Thyroid gland (tissue), 4 donors: ENCODE measurements around the gene KRI1. TPM values are rescaled to one million over a fixed set of nuclear protein-coding genes. Genes with fewer than 3 reads are reported as not detected.

Source experiments
- DNase-seq, 2 donors: peaks; one replicate each; pipeline ENCODE4 v3.0.0-alpha.2; 2019
- H3K27ac ChIP-seq, 3 donors: fragments of 200-600 bp; sonication (generic); 1 replicate in 2 of 3; 2 replicates in 1 of 3; pipeline ENCODE4 v1.5.1; 2016 to 2019; ENCODE audit warnings: mild to moderate bottlenecking in 1 of 3, moderate library complexity in 1 of 3
- H3K27me3 ChIP-seq: fragments of 200-600 bp; sonication (generic); one replicate; pipeline ENCODE4 v1.5.1; 2019
- H3K36me3 ChIP-seq, 2 donors: fragments of 200-600 bp; sonication (generic); one replicate each; pipeline ENCODE4 v1.5.1; 2016 to 2019
- H3K4me1 ChIP-seq, 2 donors: fragments of 200-600 bp; sonication (generic); one replicate each; pipeline ENCODE4 v1.5.1; 2017 to 2019
- H3K4me3 ChIP-seq, 3 donors: fragments of 200-600 bp; sonication (generic); replicated peaks in 1 of 3; 1 replicate in 2 of 3; 2 replicates in 1 of 3; pipeline ENCODE4 v1.5.1; 2016; ENCODE audit warnings: mild to moderate bottlenecking in 1 of 3
- H3K9me3 ChIP-seq: fragments of 200-600 bp; sonication (generic); one replicate; pipeline ENCODE4 v1.5.1; 2017
- POLR2A ChIP-seq, 2 donors: fragments of 450-650 bp; IDR thresholded peaks; one replicate each; pipeline ENCODE4 v1.6.1; 2017; ENCODE audit warnings: antibody characterized with exemption in 2 of 2, mild to moderate bottlenecking in 2 of 2, moderate library complexity in 1 of 2
- WGBS, 2 donors: methylation state at CpG; one replicate each; pipeline ENCODE4 v1.1.5; 2017; 5-methylcytosine and 5-hydroxymethylcytosine counted together
- intact Hi-C: fragments of 100-400 bp; cut with DNase I; formaldehyde crosslinking; loops from one replicate; pipeline ENCODE4 v1.15.1; 2023
- total RNA-seq, 4 donors: library from RNA; depleted of rRNA; stranded (reverse); fragments of >200 nt; gene quantifications; one replicate each; pipeline ENCODE4 v1.2.3, GENCODE V29; 2016
- TF ChIP-seq, protein P1 (sequence below), 6 experiments: fragments of 200-600 bp in 3 of 6; fragments of 450-650 bp in 3 of 6; sonication (generic) in 3 of 6; IDR thresholded peaks; one replicate each; pipeline ENCODE4 v1.5.1; 2016 to 2019; ENCODE audit warnings: antibody characterized with exemption in 6 of 6, mild to moderate bottlenecking in 2 of 6, inconsistent platforms in 1 of 6, moderate library complexity in 1 of 6

Gene KRI1
- total RNA-seq, 4 donors from 2014 or later: 17.3 to 49.7 (median 28.2) TPM

- no peaks in the 10 kb centered on the region for H3K27me3 ChIP-seq
- 92 to 93% methylated on average over 7 of the region's 7 CpGs for WGBS, 2 donors
- H3K36me3 ChIP-seq: peaks cover 27 to 28% of the 10 kb centered on the region in 2 donors
- DNase-seq: no peak
- TF ChIP-seq, protein P1, sequence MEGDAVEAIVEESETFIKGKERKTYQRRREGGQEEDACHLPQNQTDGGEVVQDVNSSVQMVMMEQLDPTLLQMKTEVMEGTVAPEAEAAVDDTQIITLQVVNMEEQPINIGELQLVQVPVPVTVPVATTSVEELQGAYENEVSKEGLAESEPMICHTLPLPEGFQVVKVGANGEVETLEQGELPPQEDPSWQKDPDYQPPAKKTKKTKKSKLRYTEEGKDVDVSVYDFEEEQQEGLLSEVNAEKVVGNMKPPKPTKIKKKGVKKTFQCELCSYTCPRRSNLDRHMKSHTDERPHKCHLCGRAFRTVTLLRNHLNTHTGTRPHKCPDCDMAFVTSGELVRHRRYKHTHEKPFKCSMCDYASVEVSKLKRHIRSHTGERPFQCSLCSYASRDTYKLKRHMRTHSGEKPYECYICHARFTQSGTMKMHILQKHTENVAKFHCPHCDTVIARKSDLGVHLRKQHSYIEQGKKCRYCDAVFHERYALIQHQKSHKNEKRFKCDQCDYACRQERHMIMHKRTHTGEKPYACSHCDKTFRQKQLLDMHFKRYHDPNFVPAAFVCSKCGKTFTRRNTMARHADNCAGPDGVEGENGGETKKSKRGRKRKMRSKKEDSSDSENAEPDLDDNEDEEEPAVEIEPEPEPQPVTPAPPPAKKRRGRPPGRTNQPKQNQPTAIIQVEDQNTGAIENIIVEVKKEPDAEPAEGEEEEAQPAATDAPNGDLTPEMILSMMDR (IDR thresholded peaks at IDR 0.05): no peak
- TF ChIP-seq POLR2A (IDR thresholded peaks at IDR 0.05): no peak
- H3K27ac ChIP-seq: no peak overlapping the region
- no peak overlapping the region for H3K4me3 ChIP-seq
- H3K4me1 ChIP-seq: peaks cover 4 to 8% of the 10 kb centered on the region in 2 donors
- H3K9me3 ChIP-seq: no peaks in the 10 kb centered on the region
- intact Hi-C loops: loop anchor here (10.0 kb wide), 1 partner anchor 55 kb away; the partner anchor contains the start of gene KEAP1
Observed at GRCh38 chr19:10560154-10560553, 5.7 kb downstream of the KRI1 start.

GRCh38 chr19:10557603-10558197 lies 8.1 kb downstream of the KRI1 start:
- Histone ChIP-seq H3K4me1 (no peaks in the 10 kb centered on the region), H3K27me3 (no peaks in the 10 kb centered on the region), H3K27ac (no peak overlapping the region), H3K9me3 (no peaks in the 10 kb centered on the region), H3K4me3 (no peak overlapping the region), H3K36me3 (peaks cover 48 to 51% of the 10 kb centered on the region in 2 donors)
- TF ChIP-seq, protein P1 (IDR thresholded peaks at IDR 0.05): no peak
- no peak for TF ChIP-seq POLR2A (IDR thresholded peaks at IDR 0.05)
- intact Hi-C loops: no loop called here
- WGBS, 2 donors: 95% methylated on average over 25 to 33 of the region's 33 CpGs
- no peak for DNase-seq

DNA sequence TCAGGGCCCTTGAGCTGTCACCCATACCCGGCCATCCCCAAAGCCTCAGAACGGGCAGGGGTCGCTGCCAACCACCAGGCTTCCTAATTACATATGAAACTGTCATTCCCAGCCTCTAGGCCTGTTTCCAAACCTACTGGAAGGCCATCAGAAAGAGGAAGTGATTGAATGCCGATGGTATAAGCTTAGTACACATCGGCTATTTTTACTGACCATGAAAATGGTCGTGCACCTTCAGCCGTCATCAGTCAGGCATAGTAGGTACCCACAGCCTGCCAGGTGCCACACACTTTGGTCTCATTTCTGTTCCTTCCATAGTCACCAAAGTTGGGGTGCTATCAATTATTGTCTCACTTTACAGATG lies 10.2 kb downstream of the KRI1 start:
- H3K27ac ChIP-seq: no peak overlapping the region
- WGBS, 2 donors: 89 to 90% methylated on average over 5 to 7 of the region's 7 CpGs

DNA sequence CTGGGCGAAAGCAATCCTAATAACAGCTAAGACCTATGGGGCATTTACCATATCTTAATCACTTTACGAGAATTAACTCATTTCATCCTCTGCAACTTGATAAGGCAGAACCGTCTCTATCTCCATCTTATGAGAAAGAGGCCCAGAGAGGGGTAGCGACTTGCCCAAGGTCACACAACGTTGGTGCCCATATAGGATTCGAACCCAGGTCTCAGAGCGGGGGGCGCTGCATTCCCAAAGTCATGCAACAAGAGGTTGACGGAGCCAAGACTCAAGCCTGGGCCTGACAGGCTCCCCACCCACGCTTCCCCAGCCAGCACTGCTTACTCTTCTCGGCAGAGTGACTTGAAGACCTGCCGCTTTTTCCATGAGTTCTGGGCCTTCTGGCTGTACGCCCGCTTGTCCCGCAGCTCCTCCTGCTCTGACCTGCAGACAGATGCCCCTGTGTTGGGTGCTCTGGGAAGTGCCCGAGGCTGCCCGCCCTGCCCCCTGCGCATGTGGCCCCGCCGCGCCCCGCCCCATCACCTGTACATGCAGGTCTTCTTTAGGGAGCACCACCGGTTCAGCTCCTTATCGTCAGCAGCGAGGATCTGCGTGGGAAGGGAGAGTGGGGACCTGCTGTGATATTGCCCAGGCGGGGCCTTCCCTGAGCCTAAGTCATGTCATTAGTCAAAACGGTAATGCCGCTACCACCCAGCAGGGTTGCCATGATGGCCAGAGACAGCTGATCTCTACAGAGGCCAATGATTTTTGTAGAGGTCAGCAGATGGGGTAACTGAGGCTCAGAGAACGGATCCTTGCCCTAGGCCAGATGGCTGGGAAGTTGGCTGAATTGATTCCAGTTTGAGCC lies 10.8 kb downstream of the KRI1 start:
- H3K4me3 ChIP-seq: no peak overlapping the region
- H3K4me1 ChIP-seq: no peaks in the 10 kb centered on the region
- H3K9me3 ChIP-seq: no peaks in the 10 kb centered on the region
- no peak for TF ChIP-seq POLR2A (IDR thresholded peaks at IDR 0.05)
- TF ChIP-seq, protein P1 (IDR thresholded peaks at IDR 0.05): no peak
- no peaks in the 10 kb centered on the region for H3K27me3 ChIP-seq
- intact Hi-C loops: no loop called here
- no peak overlapping the region for H3K27ac ChIP-seq
- WGBS, 2 donors: 89 to 90% methylated on average over 25 to 30 of the region's 30 CpGs
- peaks cover 55 to 61% of the 10 kb centered on the region in 2 donors for H3K36me3 ChIP-seq
- DNase-seq: no peak

More for the DNA sequence above, 10.2 kb downstream of the KRI1 start:
- H3K27me3 ChIP-seq: no peaks in the 10 kb centered on the region
- peaks cover 59 to 61% of the 10 kb centered on the region in 2 donors for H3K36me3 ChIP-seq
- intact Hi-C loops: no loop called here
- DNase-seq: no peak
- TF ChIP-seq POLR2A (IDR thresholded peaks at IDR 0.05): no peak
- H3K4me1 ChIP-seq: no peaks in the 10 kb centered on the region
- no peak overlapping the region for H3K4me3 ChIP-seq
- H3K9me3 ChIP-seq: no peaks in the 10 kb centered on the region

GRCh38 chr19:10553943-10554381 lies 11.8 kb downstream of the KRI1 start:
- Histone ChIP-seq H3K9me3 (no peaks in the 10 kb centered on the region), H3K27me3 (no peaks in the 10 kb centered on the region), H3K4me3 (no peak overlapping the region), H3K4me1 (no peaks in the 10 kb centered on the region), H3K27ac (no peak overlapping the region), H3K36me3 (peaks cover 55 to 60% of the 10 kb centered on the region in 2 donors)
- TF ChIP-seq, protein P1 (IDR thresholded peaks at IDR 0.05): no peak
- WGBS, 2 donors: 78 to 90% methylated on average over 5 to 7 of the region's 12 CpGs
- intact Hi-C loops: no loop called here
- no peak for DNase-seq
